HG03108 (cell line): ENCODE data around the gene BTK.

Experiments
- ATAC-seq: cut with Tn5 transposase; IDR thresholded peaks from one replicate; pipeline ENCODE4 v1.9.1; 2021; ENCODE audit warnings: moderate library complexity; ENCODE audit not compliant: unreplicated experiment

BTK gene

DNA sequence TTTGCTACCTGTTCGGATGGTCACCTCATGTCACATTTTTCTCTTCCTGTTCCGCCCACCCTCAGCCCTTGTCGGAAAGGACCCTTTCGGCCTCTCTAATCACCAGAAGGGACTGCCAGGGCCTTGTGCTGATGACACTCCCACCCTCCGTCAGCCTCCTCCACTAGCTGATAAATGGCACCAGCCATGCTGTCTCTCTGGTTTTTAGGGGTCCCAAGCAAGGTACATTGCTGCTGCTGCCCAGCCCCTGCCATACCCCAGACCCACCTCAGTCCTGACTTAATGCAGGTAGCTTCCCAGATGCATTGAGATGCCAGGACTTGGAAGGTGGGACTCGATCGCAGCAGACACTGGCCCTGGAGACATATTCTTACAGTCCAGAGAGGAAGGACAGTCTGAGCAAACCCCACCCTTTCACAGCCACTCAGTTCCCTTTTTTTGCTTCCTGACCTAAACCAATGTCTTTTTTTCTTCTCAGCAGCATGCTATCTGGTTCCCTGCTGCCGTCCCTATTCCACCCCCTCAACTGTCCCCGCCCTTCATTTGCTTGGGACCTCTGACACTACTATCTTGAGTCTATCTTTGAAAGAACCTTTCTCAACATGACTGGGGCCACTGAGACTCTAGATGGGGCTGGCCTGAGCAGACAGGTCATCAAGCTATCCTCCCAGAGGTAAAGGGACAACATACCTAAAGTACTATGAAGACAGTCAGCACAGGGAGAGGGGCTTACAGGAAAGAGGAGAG lies at the start of gene BTK:
Gene BTK (minus strand): TSS at position 397 of the 747 bp plus-strand sequence. CDS start 10,907 bp downstream, outside the sequence.
- ATAC-seq = peak; percentile 68

DNA sequence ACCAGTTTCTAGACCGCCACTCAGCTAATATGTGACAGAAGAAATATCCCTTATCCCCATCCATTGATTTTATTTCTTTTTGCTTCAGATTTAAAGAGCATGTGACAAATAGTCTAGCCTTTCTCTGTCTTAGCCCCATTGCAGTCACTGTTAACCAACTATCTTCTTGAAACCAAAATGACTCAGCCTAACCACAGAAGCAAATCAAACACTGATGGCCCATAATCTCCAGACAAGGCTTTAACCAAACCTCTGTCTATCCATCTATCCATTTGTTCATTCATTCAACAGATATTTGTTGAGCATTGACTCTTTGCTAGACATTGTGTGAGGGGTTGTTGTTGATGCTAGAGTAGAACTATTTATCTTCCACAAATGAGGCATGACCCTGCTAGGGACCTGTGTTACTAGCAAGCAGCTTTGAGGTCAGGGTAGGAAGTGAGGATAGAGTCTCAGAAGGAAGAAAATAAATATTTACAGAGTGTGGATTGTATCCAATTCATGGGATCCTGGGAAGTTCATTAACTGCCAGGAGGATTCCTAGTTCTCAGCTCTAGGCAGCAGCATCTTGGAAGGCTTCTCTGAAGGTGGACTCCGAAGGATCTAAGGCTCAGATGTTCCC lies 44.6 kb upstream of the BTK start:
- peak; percentile 88 for ATAC-seq

GRCh38 chrX:101429934-101430333 lies 43.9 kb upstream of the BTK start:
- ATAC-seq = peak; percentile 48

DNA sequence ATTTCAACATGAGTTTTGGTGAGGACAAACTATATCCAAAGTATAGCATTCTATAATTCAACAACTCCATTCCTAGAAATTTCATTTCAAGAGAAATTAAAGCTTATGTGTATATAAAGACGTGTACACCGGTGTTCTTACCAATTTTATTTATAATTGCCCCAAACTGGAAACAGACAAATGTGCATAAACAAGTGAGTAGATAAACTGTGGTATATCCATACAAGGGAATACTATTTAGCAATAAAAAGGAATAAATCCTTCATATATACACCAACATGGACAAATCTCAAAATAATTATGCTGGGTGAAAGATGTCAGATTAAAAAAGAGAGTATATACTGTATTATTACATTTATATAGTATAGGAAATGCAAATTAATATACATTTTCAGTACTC lies 42.0 kb upstream of the BTK start:
- ATAC-seq = no peak

- no peak for ATAC-seq
Observed at GRCh38 chrX:101419489-101419888, 33.5 kb upstream of the BTK start.

- peak; percentile 34 for ATAC-seq
Observed at GRCh38 chrX:101417981-101418841, 32.2 kb upstream of the BTK start.

- no peak for ATAC-seq
Observed at GRCh38 chrX:101417190-101417589, 31.2 kb upstream of the BTK start.

- ATAC-seq = no peak
Observed at GRCh38 chrX:101416691-101417090, 30.7 kb upstream of the BTK start.

- ATAC-seq = peak; percentile 49
Observed at GRCh38 chrX:101415180-101416145, 29.5 kb upstream of the BTK start.

DNA sequence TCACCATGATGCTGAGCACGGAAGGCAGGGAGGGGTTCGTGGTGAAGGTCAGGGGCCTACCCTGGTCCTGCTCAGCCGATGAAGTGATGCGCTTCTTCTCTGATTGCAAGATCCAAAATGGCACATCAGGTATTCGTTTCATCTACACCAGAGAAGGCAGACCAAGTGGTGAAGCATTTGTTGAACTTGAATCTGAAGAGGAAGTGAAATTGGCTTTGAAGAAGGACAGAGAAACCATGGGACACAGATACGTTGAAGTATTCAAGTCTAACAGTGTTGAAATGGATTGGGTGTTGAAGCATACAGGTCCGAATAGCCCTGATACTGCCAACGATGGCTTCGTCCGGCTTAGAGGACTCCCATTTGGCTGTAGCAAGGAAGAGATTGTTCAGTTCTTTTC lies 26.0 kb upstream of the BTK start:
- no peak for ATAC-seq

DNA sequence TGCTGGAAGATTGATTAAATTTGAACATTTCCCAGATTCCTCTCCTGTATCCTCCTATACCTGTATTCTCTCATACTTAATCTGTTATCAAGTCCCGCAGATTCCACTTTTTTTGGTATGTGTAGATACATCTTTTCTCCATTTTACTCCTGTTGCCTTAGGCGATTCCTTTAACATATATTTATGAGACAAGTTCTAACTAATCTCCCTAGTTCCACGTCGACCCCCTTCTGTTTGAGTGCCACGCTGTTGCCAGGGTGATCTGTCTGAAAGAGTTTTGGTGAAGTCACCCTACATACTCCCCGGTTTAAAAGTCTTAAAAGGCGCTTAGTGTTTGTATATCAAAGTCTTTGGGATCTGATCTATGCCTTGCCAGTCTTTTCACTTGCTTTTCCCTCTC lies 24.5 kb upstream of the BTK start:
- ATAC-seq = no peak

- no peak for ATAC-seq
Observed at GRCh38 chrX:101409043-101409442, 23.1 kb upstream of the BTK start.

DNA sequence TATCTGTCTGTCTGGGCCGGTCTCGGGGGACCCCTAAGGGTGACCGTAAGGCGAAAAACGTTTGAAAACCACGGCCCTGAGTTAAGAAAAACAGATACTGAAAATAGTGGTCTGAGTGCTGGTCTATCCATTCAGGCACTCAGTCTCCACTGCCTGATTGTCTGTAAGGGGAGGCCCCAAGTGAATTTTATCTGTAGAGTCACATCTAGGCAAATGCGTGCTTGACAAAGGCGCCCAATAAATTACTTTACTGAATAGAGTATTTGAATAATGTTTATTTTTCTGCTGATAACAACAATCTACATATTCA lies 22.5 kb upstream of the BTK start:
- ATAC-seq = peak; percentile 15

DNA sequence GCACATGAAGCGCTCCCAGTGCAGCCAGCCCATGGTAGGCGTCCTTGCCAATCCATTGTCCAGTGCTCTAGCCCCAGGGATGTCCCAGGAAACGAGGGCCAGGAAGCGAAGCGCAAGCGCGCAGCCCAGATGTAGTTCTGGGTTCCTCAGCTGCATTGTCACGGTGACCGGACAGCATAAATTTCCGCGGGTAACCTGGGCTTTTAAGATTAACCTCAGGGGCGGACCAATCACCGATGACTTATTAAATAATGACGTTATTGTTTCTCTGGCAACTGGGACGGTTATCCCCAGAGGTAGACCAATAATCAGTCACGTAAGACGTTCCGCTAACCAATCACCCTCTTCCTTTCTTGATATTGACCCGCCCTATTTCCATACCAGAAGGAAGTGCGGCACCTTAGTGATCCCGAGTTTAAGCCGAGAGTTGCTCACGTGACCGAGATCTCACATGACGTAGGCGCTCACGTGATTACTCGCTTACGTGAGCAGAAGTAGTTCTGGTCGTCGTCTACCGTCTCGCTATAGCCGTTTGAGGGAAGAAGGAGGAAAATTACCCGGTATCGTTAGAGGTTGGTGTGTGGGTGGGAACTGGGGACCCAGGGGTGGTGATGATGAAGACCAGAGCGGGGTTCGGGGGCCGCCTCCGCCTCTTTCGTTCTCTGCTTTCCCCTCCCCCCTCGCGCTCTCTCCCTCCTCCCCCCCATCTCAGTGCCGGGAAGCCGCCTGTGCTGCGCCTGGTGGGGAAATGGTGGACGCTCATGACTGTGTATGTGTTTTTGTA lies 21.9 kb upstream of the BTK start, which contains the start of the genes GLA and HNRNPH2:
Gene GLA (minus strand): TSS at position 178 of the 784 bp plus-strand sequence. CDS start 22 bp downstream, at position 156.
Gene HNRNPH2 (plus strand): TSS at position 475 of the 784 bp plus-strand sequence. CDS start 3,767 bp downstream, outside the sequence.
- ATAC-seq = peak; percentile 93

- ATAC-seq = no peak
Observed at GRCh38 chrX:101407167-101407747, 21.3 kb upstream of the BTK start.

DNA sequence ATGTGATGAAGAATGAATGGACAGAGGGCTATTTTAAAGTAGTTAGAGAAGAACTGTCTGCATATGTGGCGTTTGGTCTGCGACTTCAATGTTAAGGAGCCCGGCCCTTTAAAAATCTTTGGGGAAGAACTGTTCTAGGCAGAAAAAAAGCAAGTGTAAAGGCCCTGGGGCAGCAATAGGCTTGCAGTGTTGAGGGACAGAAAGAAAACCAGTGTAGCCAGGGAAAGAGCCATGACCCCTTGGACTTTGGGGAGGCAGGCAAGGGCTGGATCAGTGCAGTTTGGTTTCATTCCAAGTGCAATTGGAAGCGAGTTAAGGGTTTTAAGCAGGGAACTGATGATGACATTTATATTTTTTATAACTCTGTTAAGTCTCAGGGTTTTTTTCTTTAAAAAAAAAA lies 13.8 kb upstream of the BTK start:
- ATAC-seq = no peak

- ATAC-seq = no peak
Observed at GRCh38 chrX:101398694-101399093, 12.7 kb upstream of the BTK start.

- no peak for ATAC-seq
Observed at GRCh38 chrX:101397779-101398178, 11.8 kb upstream of the BTK start.

GRCh38 chrX:101395789-101396188 lies 9.8 kb upstream of the BTK start:
- no peak for ATAC-seq
